Measurements from ENCODE around the gene PPP2R5C. TPM values are rescaled to one million over a fixed set of nuclear protein-coding genes. Genes with fewer than 3 reads are reported as not detected.

Gene PPP2R5C
- total and polyA plus RNA-seq, 2 of the 8 experiments (the other 6 are each of a cell fraction or from before 2014, with no cell fraction given), result 49.6 to 95.9 TPM

- TF ChIP-seq RNF2 (IDR thresholded peaks at IDR 0.05; ENCODE audit: borderline replicate concordance, low read depth, low read length, missing control alignments, poor library complexity, severe bottlenecking), result no peak
Observed at GRCh38 chr14:101879529-101880336, 118.2 kb downstream of the PPP2R5C start (continued).
